Thyroid gland (tissue), 4 donors: ENCODE results near the gene CCR2. TPM values are rescaled to one million over a fixed set of nuclear protein-coding genes. Genes with fewer than 3 reads are reported as not detected.
A peak's percentile ranks its signal among the peaks of the same experiment; 100 is the strongest.

Experiments used
- DNase-seq, 2 donors: peaks; one replicate each; pipeline ENCODE4 v3.0.0-alpha.2; 2019
- H3K27ac ChIP-seq, 3 donors: fragments of 200-600 bp; sonication (generic); 1 replicate in 2 of 3; 2 replicates in 1 of 3; pipeline ENCODE4 v1.5.1; 2016 to 2019; ENCODE audit warnings: mild to moderate bottlenecking in 1 of 3, moderate library complexity in 1 of 3
- H3K27me3 ChIP-seq: fragments of 200-600 bp; sonication (generic); one replicate; pipeline ENCODE4 v1.5.1; 2019
- H3K36me3 ChIP-seq, 2 donors: fragments of 200-600 bp; sonication (generic); one replicate each; pipeline ENCODE4 v1.5.1; 2016 to 2019
- H3K4me1 ChIP-seq, 2 donors: fragments of 200-600 bp; sonication (generic); one replicate each; pipeline ENCODE4 v1.5.1; 2017 to 2019
- H3K4me3 ChIP-seq, 3 donors: fragments of 200-600 bp; sonication (generic); replicated peaks in 1 of 3; 1 replicate in 2 of 3; 2 replicates in 1 of 3; pipeline ENCODE4 v1.5.1; 2016; ENCODE audit warnings: mild to moderate bottlenecking in 1 of 3
- H3K9me3 ChIP-seq: fragments of 200-600 bp; sonication (generic); one replicate; pipeline ENCODE4 v1.5.1; 2017
- CTCF ChIP-seq, 6 experiments: fragments of 200-600 bp in 3 of 6; fragments of 450-650 bp in 3 of 6; sonication (generic) in 3 of 6; IDR thresholded peaks; one replicate each; pipeline ENCODE4 v1.5.1; 2016 to 2019; ENCODE audit warnings: antibody characterized with exemption in 6 of 6, mild to moderate bottlenecking in 2 of 6, inconsistent platforms in 1 of 6, moderate library complexity in 1 of 6
- POLR2A ChIP-seq, 2 donors: fragments of 450-650 bp; IDR thresholded peaks; one replicate each; pipeline ENCODE4 v1.6.1; 2017; ENCODE audit warnings: antibody characterized with exemption in 2 of 2, mild to moderate bottlenecking in 2 of 2, moderate library complexity in 1 of 2
- WGBS, 2 donors: methylation state at CpG; one replicate each; pipeline ENCODE4 v1.1.5; 2017; 5-methylcytosine and 5-hydroxymethylcytosine counted together
- intact Hi-C: fragments of 100-400 bp; cut with DNase I; formaldehyde crosslinking; loops from one replicate; pipeline ENCODE4 v1.15.1; 2023
- total RNA-seq, 4 donors: library from RNA; depleted of rRNA; stranded (reverse); fragments of >200 nt; gene quantifications; one replicate each; pipeline ENCODE4 v1.2.3, GENCODE V29; 2016

Gene CCR2
- total RNA-seq, 4 donors from 2014 or later: 0.89 to 4.4 (median 1.8) TPM

- Histone ChIP-seq H3K4me1 (peaks cover 7 to 15% of the 10 kb centered on the region in 2 donors), H3K4me3 (no peak overlapping the region), H3K36me3 (no peaks in the 10 kb centered on the region), H3K27ac (peak overlapping the region in 1 of 3 donors; percentile 30), H3K27me3 (no peaks in the 10 kb centered on the region), H3K9me3 (no peaks in the 10 kb centered on the region)
- DNase-seq: peak; percentile 26 to 29
- WGBS, 2 donors: 28 to 30% methylated on average over 11 of the region's 11 CpGs
- TF ChIP-seq CTCF (IDR thresholded peaks at IDR 0.05) (no peak), POLR2A (IDR thresholded peaks at IDR 0.05) (no peak)
- intact Hi-C loops: no loop called here
These were observed 6.0 kb downstream of the CCR2 start for GRCh38 chr3:46359733-46360493.

GRCh38 chr3:46360907-46361306 is 7.0 kb downstream of the CCR2 start:
- no peaks in the 10 kb centered on the region for H3K36me3 ChIP-seq
- H3K4me1 ChIP-seq: peaks cover 7 to 15% of the 10 kb centered on the region in 2 donors
- H3K27ac ChIP-seq: no peak overlapping the region
- H3K27me3 ChIP-seq: no peaks in the 10 kb centered on the region
- H3K4me3 ChIP-seq: no peak overlapping the region
- DNase-seq: no peak
- TF ChIP-seq POLR2A (IDR thresholded peaks at IDR 0.05): no peak
- TF ChIP-seq CTCF (IDR thresholded peaks at IDR 0.05): no peak
- WGBS, 2 donors: 69 to 82% methylated on average over 6 of the region's 6 CpGs
- no peaks in the 10 kb centered on the region for H3K9me3 ChIP-seq
- intact Hi-C loops: no loop called here

GRCh38 chr3:46361408-46362283 is 7.7 kb downstream of the CCR2 start:
- Histone ChIP-seq H3K27me3 (no peaks in the 10 kb centered on the region), H3K4me1 (peaks cover 7 to 15% of the 10 kb centered on the region in 2 donors), H3K4me3 (no peak overlapping the region), H3K9me3 (no peaks in the 10 kb centered on the region), H3K36me3 (no peaks in the 10 kb centered on the region), H3K27ac (no peak overlapping the region)
- 70 to 72% methylated on average over 8 of the region's 8 CpGs for WGBS, 2 donors
- no peak for DNase-seq
- no peak for TF ChIP-seq POLR2A (IDR thresholded peaks at IDR 0.05)
- intact Hi-C loops: no loop called here

GRCh38 chr3:46365041-46365440 is 11.1 kb downstream of the CCR2 start:
- H3K27ac ChIP-seq: no peak overlapping the region
- peaks cover 0 to 6% of the 10 kb centered on the region in 2 donors for H3K4me1 ChIP-seq
- no peaks in the 10 kb centered on the region for H3K9me3 ChIP-seq
- intact Hi-C loops: no loop called here
- TF ChIP-seq CTCF (IDR thresholded peaks at IDR 0.05) (no peak), POLR2A (IDR thresholded peaks at IDR 0.05) (no peak)
- DNase-seq: no peak
- no peak overlapping the region for H3K4me3 ChIP-seq
- no peaks in the 10 kb centered on the region for H3K27me3 ChIP-seq
- no peaks in the 10 kb centered on the region for H3K36me3 ChIP-seq
- 83 to 90% methylated on average over 4 of the region's 4 CpGs for WGBS, 2 donors

- 94 to 97% methylated on average over 5 of the region's 5 CpGs for WGBS, 2 donors
- Histone ChIP-seq H3K9me3 (no peaks in the 10 kb centered on the region), H3K4me1 (no peaks in the 10 kb centered on the region), H3K27me3 (no peaks in the 10 kb centered on the region), H3K27ac (no peak overlapping the region), H3K4me3 (no peak overlapping the region), H3K36me3 (no peaks in the 10 kb centered on the region)
- no peak for TF ChIP-seq POLR2A (IDR thresholded peaks at IDR 0.05)
- no peak for TF ChIP-seq CTCF (IDR thresholded peaks at IDR 0.05)
- DNase-seq: no peak
- intact Hi-C loops: no loop called here
These were observed 12.0 kb downstream of the CCR2 start for GRCh38 chr3:46365737-46366524.
